Measurements from ENCODE around the gene PLA2G3. TPM values are rescaled to one million over a fixed set of nuclear protein-coding genes. Genes with fewer than 3 reads are reported as not detected.
A peak's percentile ranks its signal among the peaks of the same experiment; 100 is the strongest.

Gene PLA2G3
- total RNA-seq, 1 experiment from 2014 or later = 8.2 TPM

DNA sequence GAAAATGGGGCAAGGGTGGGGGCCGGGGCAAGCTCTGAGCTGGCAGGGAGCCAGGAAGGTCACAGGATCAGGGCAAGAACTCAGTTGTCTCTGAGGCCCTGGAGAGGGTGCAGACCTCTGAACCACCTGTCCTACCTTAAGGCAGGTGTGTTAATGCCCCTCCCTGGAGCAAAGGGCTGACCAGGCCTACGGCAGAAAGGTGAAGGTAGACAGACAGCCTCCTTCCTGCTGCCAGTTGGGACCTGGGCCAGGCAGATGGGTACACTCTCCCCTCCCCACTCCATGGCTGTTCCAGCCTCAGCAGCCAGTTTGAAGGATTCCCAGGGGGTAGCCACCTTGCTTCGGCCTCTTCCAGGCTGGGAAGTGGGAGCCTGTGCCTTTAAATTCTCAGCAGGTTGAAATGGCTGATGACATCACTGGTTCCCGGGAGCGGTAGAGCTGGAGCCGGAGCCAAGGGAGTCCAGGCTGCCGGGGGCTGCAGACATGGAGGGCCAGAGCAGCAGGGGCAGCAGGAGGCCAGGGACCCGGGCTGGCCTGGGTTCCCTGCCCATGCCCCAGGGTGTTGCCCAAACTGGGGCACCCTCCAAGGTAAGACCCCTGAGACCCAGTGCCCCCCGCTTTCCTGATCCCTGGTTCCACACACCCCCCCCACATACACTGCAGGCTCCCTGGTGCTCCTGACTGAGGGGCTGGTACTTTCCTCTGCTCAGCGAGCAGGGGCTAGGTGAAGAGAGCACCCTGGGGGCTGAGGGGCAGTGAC is 17.6 kb downstream of the PLA2G3 start, which contains the start of gene INPP5J:
Gene INPP5J, plus strand, starts transcription at position 435 of the 760 bp plus-strand sequence. Its CDS starts 49 bp downstream, at position 484.
- H2BK12ac ChIP-seq (ENCODE audit: insufficient read length, low read depth, low read length) = no peak within 1 kb of the TSS
- TF ChIP-seq, protein P1, sequence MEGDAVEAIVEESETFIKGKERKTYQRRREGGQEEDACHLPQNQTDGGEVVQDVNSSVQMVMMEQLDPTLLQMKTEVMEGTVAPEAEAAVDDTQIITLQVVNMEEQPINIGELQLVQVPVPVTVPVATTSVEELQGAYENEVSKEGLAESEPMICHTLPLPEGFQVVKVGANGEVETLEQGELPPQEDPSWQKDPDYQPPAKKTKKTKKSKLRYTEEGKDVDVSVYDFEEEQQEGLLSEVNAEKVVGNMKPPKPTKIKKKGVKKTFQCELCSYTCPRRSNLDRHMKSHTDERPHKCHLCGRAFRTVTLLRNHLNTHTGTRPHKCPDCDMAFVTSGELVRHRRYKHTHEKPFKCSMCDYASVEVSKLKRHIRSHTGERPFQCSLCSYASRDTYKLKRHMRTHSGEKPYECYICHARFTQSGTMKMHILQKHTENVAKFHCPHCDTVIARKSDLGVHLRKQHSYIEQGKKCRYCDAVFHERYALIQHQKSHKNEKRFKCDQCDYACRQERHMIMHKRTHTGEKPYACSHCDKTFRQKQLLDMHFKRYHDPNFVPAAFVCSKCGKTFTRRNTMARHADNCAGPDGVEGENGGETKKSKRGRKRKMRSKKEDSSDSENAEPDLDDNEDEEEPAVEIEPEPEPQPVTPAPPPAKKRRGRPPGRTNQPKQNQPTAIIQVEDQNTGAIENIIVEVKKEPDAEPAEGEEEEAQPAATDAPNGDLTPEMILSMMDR (conservative IDR thresholded peaks at IDR 0.05) = no peak
- H4K8ac ChIP-seq (replicated peaks; ENCODE audit: insufficient read length, low read depth, low read length) = no peak within 1 kb of the TSS
- H3K23me2 ChIP-seq (ENCODE audit: insufficient read length, low read depth, low read length, poor library complexity, severe bottlenecking) = no peaks in the 10 kb centered on the region
- Mint-ChIP-seq H3K27me3 (ENCODE audit: low read depth) (peaks cover 12% of the 10 kb centered on the region), H3K4me3 (peak within 1 kb of the TSS; percentile 60 to 71), H3K4me1 (peaks cover 26 to 40% of the 10 kb centered on the region in 2 experiments), H3K9me3 (no peaks in the 10 kb centered on the region), H3K27ac (peak within 1 kb of the TSS in 1 of 3 experiments; percentile 26; a peak in 2 of 7 replicates), H3K36me3 (ENCODE audit: insufficient read depth in 1 of 3, low read depth in 3 of 3) (no peaks in the 10 kb centered on the region)
- no peak within 1 kb of the TSS for H2AFZ ChIP-seq (ENCODE audit: low read length)
- H3K23ac ChIP-seq (ENCODE audit: insufficient read length, low read depth, low read length) = no peak within 1 kb of the TSS
- H2AK5ac ChIP-seq (ENCODE audit: insufficient read length, low read length) = no peak within 1 kb of the TSS
- no peak within 1 kb of the TSS for H3K27ac ChIP-seq (ENCODE audit: insufficient read length, low read depth, low read length)
- H3K9me3 ChIP-seq (ENCODE audit: control insufficient read depth, low read depth, low read length) = no peaks in the 10 kb centered on the region
- H4K5ac ChIP-seq (ENCODE audit: insufficient read length, low read depth, low read length) = no peak within 1 kb of the TSS
- peak within 1 kb of the TSS; percentile 49 for H3K18ac ChIP-seq (ENCODE audit: insufficient read length, low read depth, low read length)
- H3K79me1 ChIP-seq (ENCODE audit: insufficient read depth, low read depth, low read length, poor library complexity, severe bottlenecking) = no peaks in the 10 kb centered on the region
- H2BK120ac ChIP-seq (ENCODE audit: low read depth, low read length, poor library complexity, severe bottlenecking) = no peak within 1 kb of the TSS
- H2BK20ac ChIP-seq (ENCODE audit: low read depth, low read length, poor library complexity, severe bottlenecking) = no peak within 1 kb of the TSS
- H3K79me2 ChIP-seq (ENCODE audit: insufficient read depth, low read length) = no peaks in the 10 kb centered on the region
- H3K4me1 ChIP-seq (ENCODE audit: insufficient read depth, low read length) = peaks cover 5% of the 10 kb centered on the region
- H3K4ac ChIP-seq (ENCODE audit: low read depth, low read length) = no peak within 1 kb of the TSS
- no peaks in the 10 kb centered on the region for H3K27me3 ChIP-seq (ENCODE audit: insufficient read depth, low read length)
- peak within 1 kb of the TSS; percentile 30 for H3K4me2 ChIP-seq (ENCODE audit: insufficient read depth, insufficient read length, low read length)
- no peak within 1 kb of the TSS for H4K91ac ChIP-seq (ENCODE audit: insufficient read length, low read depth, low read length)
- peak within 1 kb of the TSS; percentile 64; the same call in 1 of the 2 replicates for H3K14ac ChIP-seq (ENCODE audit: insufficient read depth, low read length)
- no peak within 1 kb of the TSS for H3K56ac ChIP-seq (ENCODE audit: insufficient read length, low read depth, low read length)
- H2BK15ac ChIP-seq (ENCODE audit: low read depth, low read length) = no peak within 1 kb of the TSS
- DNase-seq = peak; percentile 54
- H2BK5ac ChIP-seq (ENCODE audit: insufficient read length, low read length) = no peak within 1 kb of the TSS
- no peak within 1 kb of the TSS for H3K9ac ChIP-seq (ENCODE audit: extremely low read depth, insufficient read length, low read length)
- no peak within 1 kb of the TSS for H3T11ph ChIP-seq (ENCODE audit: low read length)
- no CpG with 5 or more reads among the region's 10 CpGs for WGBS (ENCODE audit: extremely low coverage, insufficient read length, low lambda C conversion rate)
- H4K20me1 ChIP-seq (ENCODE audit: control insufficient read depth, insufficient read depth, insufficient read length) = no peaks in the 10 kb centered on the region
